NOMO-1 treated with DMSO at 0.1 percent for 48 hours (cell line): Measurements from ENCODE around the gene ADIPOQ.
A peak's percentile ranks its signal among the peaks of the same experiment; 100 is the strongest.
"Not testable (repeated sequence)": the region's sequence is repeated elsewhere in the genome, so short reads cannot be mapped to it uniquely, and the experiment has no call there.

Experiments used
- DNase-seq: peaks from one replicate; lab custom pipeline; 2025; ENCODE audit not compliant: unreplicated experiment; lab: John Stamatoyannopoulos, UW

The ADIPOQ gene

DNA sequence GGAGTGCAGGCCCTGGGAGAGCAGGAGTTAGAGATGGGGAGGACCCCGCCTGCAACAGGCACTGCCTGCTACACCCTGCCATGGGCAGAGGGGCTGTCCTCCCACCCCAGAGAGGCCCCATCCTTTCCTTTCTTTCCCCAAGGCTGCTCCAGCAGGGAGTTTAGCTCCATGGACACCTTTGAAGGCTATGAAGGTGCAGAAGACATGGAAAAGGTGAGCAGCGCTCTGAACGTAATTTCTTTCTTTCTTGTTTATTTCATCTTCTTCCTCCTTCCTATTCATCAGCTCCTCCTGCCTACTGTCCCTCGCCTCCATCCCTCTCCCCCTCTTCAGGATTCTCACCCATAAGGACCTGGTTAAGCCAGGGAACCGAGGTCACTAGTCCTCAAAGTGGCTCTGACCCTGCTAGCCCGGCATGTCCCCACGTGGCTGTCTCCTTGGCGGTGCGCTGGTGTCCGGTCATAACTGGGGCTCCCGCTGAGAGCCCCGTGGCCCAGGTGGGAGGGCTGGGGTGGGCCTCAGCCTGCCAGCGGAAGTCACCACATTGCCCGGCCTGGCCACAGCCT lies 16.0 kb upstream of the ADIPOQ start:
- DNase-seq: no peak

DNA sequence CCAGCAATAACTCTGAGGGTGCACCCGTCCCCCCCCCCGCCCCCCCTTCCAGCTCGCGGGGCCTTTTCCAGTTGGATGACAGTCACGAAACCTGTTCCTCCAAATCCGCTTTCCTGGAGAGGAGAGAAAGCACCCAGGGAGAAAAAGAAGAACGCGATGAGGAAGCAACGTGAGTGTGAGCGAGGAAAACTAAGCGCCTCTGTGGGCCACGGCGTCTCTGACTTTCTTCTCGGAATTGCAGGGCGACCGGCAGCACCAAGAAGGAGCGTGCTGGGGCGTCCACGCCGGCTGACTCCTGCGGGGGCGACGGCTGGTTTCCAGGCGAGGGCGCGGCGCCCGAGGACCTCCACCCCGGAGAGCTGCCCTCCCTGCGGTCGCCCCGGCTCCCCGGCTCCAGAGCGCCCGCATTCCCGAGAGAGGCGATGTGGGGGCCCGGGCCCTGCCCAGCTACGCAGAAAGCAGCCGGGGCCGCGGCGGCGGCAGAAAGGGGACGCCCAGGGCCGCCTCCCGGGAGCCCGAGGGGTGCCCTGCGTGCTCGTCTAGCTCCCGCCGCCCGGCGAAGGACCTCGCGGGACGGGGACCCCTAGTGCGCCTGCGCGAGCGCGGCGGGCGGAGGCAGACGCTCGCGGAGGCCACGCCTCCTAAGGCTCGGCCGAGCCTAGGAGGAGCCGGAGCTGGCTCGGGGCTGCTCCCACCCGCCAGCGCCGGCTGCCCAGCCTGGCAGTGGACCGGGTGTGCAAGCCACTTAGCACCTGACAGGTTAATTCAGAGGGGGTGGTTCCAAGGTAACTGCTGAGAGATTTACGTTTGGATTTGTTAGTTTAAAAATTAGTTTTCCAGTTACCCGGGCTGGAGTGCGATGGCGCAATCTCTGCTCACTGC lies 15.3 kb upstream of the ADIPOQ start:
- DNase-seq: peak; percentile 81

DNA sequence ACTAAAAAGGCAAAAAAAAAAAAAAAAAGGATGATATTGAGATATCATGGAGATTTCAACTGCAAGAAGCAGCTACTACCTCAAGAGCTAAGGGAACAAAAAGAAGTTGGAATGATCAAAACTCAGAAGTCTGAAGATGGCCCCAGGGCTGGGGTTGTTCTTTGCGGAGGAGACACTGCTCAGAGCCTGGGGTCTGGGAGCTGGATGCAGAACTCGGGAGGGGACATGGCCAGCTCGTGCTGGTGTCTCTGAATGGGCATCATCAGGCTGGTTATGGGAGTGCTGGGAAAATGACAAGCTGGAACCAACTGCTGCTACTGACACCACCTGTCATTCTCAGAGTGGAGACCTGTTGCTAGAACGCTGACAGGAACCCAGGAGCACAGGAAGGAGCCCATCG lies 14.2 kb upstream of the ADIPOQ start:
- no peak for DNase-seq

DNA sequence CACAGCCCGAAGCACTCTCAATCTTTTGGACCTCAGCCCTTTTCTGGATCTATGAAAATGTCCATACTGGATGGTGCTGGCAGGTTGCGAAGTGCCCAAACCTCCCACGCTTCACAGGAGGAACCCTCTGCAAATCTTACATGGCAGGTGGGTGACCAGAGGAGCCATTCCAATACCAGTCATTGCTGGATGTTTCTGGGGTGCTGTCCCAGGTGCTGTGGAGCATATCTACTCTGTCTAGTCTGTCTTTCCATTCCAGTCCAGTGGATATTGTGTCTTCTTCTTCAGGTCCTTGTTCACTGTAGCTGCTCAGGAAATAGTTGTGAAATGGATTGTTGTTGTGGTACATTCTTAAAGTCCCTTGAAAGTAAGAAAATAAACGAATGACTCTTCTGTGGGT lies 10.7 kb upstream of the ADIPOQ start:
- no peak for DNase-seq

GRCh38 chr3:186832276-186832675 lies 10.2 kb upstream of the ADIPOQ start:
- DNase-seq: no peak

GRCh38 chr3:186839874-186840641 lies 2.5 kb upstream of the ADIPOQ start:
- DNase-seq: peak; percentile 82

GRCh38 chr3:186841620-186842019 lies 890 bp upstream of the ADIPOQ start:
- no peak for DNase-seq

GRCh38 chr3:186843039-186843432 lies 526 bp downstream of the ADIPOQ start:
- DNase-seq: no peak

GRCh38 chr3:186844908-186845307 lies 2.4 kb downstream of the ADIPOQ start:
- DNase-seq: no peak

- no peak for DNase-seq
Measured at GRCh38 chr3:186845756-186846155, 3.2 kb downstream of the ADIPOQ start.

DNA sequence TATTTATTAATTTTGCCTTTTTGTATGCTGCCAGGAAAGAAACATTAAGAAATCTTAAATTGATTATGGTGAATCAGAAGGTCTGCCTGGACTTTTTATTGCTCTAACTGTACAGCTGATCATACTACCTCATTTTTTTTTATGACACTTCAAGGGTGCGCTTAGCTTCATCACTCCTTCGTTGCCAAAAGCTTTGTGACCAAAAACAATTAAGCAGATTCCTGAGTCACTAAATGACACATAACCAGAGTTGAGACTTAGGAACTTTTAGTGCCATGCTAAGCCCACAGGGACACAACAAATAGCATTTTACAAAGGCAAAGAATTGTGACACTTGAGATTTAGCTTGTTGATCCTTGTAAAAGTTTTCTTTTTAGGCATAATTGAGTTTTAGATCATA lies 4.9 kb downstream of the ADIPOQ start:
- peak; percentile 44 for DNase-seq

DNA sequence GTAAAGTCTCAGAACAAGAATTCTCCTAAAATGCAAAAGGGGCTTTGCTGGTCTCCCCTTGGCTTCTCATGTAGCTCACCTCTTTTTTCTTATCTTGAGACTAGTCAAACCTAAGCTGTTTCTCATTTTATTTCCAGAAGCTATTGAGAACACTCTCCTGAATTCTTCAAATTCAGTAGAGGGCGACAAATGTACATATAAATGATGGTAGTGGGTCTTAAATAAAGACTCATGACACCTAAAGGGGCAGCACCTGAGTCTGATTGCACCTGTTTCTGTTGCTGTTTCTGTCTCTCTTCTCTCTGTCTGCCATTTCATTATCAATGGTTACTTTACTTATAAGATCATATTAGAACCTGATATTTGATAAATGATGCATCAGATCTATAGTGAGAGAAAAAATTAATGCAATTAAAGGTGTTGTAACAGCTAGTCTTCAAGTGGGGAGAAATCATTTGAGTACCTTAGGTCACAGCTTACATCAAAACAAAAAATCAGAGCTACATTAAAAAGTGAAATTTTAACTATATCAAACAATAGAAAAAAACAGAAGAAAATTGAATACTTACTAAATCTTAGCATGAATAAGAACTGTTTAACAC lies 7.0 kb downstream of the ADIPOQ start:
- DNase-seq: peak; percentile 75

DNA sequence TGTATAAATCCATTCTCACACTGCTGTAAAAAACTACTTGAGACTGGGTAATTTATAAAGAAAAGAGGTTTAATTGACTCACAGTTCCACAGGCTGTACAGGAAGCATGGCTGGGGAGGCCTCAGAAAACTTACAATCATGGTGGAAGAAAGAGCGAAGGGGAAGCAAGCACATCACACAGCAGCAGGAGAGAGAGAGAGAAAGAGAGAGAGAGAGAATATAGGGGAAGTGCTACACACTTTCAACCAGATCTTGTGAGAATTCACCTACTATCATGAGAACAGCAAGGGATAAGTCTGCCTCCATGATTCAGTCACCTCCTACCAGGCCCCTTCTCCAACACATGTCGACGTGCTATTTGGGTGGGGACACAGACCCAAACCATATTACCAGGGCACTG lies 9.3 kb downstream of the ADIPOQ start:
- DNase-seq: not testable (repeated sequence)

- DNase-seq: no peak
Measured at GRCh38 chr3:186852994-186853393, 10.5 kb downstream of the ADIPOQ start.

DNA sequence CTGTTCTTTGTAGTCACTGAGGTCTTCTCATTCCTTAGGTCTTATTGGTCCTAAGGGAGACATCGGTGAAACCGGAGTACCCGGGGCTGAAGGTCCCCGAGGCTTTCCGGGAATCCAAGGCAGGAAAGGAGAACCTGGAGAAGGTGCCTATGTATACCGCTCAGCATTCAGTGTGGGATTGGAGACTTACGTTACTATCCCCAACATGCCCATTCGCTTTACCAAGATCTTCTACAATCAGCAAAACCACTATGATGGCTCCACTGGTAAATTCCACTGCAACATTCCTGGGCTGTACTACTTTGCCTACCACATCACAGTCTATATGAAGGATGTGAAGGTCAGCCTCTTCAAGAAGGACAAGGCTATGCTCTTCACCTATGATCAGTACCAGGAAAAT lies 11.6 kb downstream of the ADIPOQ start:
- DNase-seq: no peak

DNA sequence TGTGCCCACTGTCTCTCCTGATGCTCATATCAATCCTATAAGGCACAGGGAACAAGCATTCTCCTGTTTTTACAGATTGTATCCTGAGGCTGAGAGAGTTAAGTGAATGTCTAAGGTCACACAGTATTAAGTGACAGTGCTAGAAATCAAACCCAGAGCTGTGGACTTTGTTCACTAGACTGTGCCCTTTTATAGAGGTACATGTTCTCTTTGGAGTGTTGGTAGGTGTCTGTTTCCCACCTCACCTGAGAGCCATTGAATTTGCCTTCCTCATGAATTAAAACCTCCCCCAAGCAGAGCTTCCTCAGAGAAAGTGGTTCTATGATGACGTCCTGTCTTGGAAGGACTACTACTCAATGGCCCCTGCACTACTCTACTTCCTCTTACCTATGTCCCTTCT lies 12.4 kb downstream of the ADIPOQ start:
- no peak for DNase-seq

- DNase-seq: no peak
Measured at GRCh38 chr3:186857743-186858142, 15.2 kb downstream of the ADIPOQ start.

- DNase-seq: not testable (repeated sequence)
Measured at GRCh38 chr3:186865215-186865853, 22.8 kb downstream of the ADIPOQ start.

DNA sequence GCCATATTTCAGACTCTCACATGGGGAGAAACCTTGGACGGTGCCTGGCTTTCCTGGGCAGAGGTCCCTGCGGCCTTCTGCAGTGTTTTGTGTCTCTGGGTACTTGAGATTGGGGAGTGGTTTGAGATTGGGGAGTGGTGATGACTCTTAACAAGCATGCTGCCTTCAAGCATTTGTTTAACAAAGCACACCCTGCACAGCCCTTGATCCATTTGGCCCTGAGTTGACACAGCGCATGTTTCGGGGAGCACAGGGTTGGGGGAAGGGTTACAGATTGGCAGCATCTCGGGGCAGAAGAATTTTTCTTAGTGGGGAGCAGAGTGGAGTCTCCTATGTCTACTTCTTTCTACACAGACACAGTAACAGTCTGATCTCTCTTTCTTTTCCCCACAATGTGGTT lies 23.6 kb downstream of the ADIPOQ start:
- DNase-seq: not testable (repeated sequence)

DNA sequence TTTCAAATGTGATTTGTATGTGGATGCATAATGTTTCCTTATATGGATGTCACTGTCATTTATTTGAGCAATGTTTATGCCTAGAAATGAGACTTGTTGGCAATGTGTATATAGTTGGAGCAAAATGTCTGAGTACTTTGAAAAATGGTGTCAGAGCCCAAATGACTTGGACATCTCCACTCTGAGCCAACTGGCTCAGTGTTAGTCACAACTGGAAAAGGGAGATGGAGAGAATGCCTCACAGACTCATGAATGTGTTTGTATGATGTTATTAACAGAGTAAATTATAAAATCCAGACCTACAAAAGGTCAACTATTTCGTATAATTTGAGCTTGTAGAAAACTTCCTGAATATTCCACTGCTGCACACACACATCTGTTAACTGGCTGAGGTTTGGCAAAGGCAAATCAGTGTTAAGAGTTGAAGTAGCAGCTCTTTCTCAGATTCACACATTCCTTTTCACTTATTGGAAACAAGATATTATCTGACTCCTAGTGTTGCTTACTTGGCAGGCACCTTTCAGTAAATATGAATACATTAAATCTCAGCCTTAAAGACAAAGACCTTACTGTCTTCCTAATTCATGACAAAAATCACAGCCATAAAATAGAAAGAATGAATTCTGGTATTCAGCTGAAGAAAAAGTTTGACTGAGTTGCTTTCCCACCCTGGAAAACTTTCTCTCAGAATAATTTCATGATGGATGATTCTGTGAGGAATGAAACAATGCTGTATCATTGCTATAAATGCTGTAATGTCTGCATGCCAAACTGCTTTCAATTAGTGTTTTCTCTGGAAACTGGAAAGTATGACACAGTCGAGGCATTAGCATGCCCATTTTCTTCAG lies 27.0 kb downstream of the ADIPOQ start:
- no peak for DNase-seq
